Heart left ventricle (tissue), 13 donors: ENCODE results near the gene SEC14L2.
"Not testable (repeated sequence)": the region's sequence is repeated elsewhere in the genome, so short reads cannot be mapped to it uniquely, and the experiment has no call there.

Source experiments
- POLR2A ChIP-seq, 2 donors: fragments of 450-650 bp; IDR thresholded peaks; one replicate each; pipeline ENCODE4 v1.6.1; 2017; ENCODE audit warnings: antibody characterized with exemption in 2 of 2, mild to moderate bottlenecking in 2 of 2, moderate library complexity in 2 of 2
- TF ChIP-seq, protein P1 (sequence below), 12 donors: fragments of 200-600 bp; sonication (generic) in 4 of 12; IDR thresholded peaks; one replicate each; pipeline versions ENCODE4 v1.5.0 to v1.8.0; 2018 to 2022; ENCODE audit warnings: antibody characterized with exemption in 12 of 12, mild to moderate bottlenecking in 5 of 12
- donor health status: ischemic (EF 13 %, LVEDD 7.1; RV severe dilation, severe dysfunction).
- donor health status: DM: no; HTN: yes; CAD: no.
- donor health status: DM: no; HTN: no; CAD: no.
- donor health status: ischemic (EF 25% LVEDD 6.9; RV normal size, moderate dysfunction).
- donor health status: ischemic (EF 25% LVEDD 5.7; RV mildly dilated, moderate dysfunction).
- donor health status: ischemic (EF 35%, LVEDD 5.7; RV mildly dilated, moderate dysfunction).
- donor health status: nonischemic (EF 11% LVEDD 7.7; RV severe dilation, severe dysfunction).
- donor health status: DM: yes; HTN: yes; CAD: no.
- donor health status: PGD.
- donor health status: ischemic (EF 29% LVEDD 5.4; RV normal size, mild dysfunction).
- donor health status: nonischemic (EF 23%, LVEDD 6.1; RV moderate dilation, normal function).

DNA sequence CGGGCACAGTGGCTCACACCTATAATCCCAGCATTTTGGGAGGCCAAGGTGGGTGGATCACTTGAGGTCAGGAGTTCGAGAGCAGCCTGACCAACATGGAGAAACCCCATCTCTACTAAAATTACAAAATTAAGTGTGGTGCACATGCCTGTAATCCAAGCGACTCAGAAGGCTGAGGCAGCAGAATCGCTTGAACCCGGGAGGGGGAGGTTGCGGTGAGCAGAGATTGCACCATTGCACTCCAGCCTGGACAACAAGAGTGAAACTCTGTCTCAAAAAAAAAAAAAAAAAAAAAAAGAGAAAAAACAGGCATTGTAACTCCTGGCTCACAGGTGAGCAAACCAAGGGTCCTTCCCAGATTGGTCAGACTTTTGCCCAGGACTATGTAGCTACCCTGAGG, 63.7 kb downstream of the SEC14L2 start:
- TF ChIP-seq, protein P1, sequence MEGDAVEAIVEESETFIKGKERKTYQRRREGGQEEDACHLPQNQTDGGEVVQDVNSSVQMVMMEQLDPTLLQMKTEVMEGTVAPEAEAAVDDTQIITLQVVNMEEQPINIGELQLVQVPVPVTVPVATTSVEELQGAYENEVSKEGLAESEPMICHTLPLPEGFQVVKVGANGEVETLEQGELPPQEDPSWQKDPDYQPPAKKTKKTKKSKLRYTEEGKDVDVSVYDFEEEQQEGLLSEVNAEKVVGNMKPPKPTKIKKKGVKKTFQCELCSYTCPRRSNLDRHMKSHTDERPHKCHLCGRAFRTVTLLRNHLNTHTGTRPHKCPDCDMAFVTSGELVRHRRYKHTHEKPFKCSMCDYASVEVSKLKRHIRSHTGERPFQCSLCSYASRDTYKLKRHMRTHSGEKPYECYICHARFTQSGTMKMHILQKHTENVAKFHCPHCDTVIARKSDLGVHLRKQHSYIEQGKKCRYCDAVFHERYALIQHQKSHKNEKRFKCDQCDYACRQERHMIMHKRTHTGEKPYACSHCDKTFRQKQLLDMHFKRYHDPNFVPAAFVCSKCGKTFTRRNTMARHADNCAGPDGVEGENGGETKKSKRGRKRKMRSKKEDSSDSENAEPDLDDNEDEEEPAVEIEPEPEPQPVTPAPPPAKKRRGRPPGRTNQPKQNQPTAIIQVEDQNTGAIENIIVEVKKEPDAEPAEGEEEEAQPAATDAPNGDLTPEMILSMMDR (IDR thresholded peaks at IDR 0.05), result not testable (repeated sequence)
- not testable (repeated sequence) for TF ChIP-seq POLR2A (IDR thresholded peaks at IDR 0.05)
